ENCODE measurements around the gene UCP3. TPM values are rescaled to one million over a fixed set of nuclear protein-coding genes. Genes with fewer than 3 reads are reported as not detected.

UCP3 gene
- total RNA-seq, 1 donor = 1.7 TPM

DNA sequence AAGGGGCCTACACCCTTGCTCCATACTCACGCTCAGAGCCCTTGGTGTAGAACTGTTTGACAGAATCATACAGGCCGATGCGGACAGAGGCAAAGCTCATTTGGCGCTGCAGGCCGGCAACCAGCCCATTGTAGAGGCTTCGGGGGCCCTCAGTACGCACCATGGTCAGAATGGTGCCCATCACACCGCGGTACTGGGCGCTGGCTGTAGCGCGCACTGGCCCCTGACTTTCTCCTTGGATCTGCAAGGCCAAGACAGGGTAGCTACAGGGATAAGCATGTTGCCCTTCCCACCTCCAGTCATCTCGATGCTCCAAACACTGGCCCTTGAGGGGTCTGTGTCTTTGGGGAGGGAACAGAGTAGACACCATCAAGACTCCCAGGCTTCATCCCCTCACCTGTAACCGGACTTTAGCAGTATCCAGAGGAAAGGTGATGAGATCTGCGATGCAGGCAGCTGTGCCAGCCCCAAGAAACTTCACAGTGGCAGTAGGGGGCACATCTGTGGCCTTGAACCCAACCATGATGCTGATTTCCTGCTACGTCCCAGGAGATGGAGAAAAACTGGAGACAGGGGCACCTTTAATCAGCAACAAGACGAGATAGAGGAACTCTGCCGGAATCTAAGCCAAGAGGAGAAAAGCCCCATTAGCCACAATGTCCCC, 30.9 kb downstream of the UCP3 start:
- no peak overlapping the region for H3K4me3 ChIP-seq (ENCODE audit: low read depth, low read length)
- TF ChIP-seq, protein P1, sequence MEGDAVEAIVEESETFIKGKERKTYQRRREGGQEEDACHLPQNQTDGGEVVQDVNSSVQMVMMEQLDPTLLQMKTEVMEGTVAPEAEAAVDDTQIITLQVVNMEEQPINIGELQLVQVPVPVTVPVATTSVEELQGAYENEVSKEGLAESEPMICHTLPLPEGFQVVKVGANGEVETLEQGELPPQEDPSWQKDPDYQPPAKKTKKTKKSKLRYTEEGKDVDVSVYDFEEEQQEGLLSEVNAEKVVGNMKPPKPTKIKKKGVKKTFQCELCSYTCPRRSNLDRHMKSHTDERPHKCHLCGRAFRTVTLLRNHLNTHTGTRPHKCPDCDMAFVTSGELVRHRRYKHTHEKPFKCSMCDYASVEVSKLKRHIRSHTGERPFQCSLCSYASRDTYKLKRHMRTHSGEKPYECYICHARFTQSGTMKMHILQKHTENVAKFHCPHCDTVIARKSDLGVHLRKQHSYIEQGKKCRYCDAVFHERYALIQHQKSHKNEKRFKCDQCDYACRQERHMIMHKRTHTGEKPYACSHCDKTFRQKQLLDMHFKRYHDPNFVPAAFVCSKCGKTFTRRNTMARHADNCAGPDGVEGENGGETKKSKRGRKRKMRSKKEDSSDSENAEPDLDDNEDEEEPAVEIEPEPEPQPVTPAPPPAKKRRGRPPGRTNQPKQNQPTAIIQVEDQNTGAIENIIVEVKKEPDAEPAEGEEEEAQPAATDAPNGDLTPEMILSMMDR (IDR thresholded peaks at IDR 0.05; ENCODE audit: insufficient read depth, low read depth, low read length) = no peak
- no peak for DNase-seq (ENCODE audit: low read depth)

- DNase-seq (ENCODE audit: low read depth) = no peak
- TF ChIP-seq, protein P1 (IDR thresholded peaks at IDR 0.05; ENCODE audit: insufficient read depth, low read depth, low read length) = no peak
- no peak overlapping the region for H3K4me3 ChIP-seq (ENCODE audit: low read depth, low read length)
Observed at GRCh38 chr11:73976451-73977151, 32.3 kb downstream of the UCP3 start.

GRCh38 chr11:73975479-73975757, 33.5 kb downstream of the UCP3 start:
- H3K4me3 ChIP-seq (ENCODE audit: low read depth, low read length) = no peak overlapping the region
- DNase-seq (ENCODE audit: low read depth) = no peak
- TF ChIP-seq, protein P1 (IDR thresholded peaks at IDR 0.05; ENCODE audit: insufficient read depth, low read depth, low read length) = no peak

GRCh38 chr11:73974604-73975478, 34.0 kb downstream of the UCP3 start:
- TF ChIP-seq, protein P1 (IDR thresholded peaks at IDR 0.05; ENCODE audit: insufficient read depth, low read depth, low read length) = no peak
- H3K4me3 ChIP-seq (ENCODE audit: low read depth, low read length) = no peak overlapping the region
- DNase-seq (ENCODE audit: low read depth) = no peak

DNA sequence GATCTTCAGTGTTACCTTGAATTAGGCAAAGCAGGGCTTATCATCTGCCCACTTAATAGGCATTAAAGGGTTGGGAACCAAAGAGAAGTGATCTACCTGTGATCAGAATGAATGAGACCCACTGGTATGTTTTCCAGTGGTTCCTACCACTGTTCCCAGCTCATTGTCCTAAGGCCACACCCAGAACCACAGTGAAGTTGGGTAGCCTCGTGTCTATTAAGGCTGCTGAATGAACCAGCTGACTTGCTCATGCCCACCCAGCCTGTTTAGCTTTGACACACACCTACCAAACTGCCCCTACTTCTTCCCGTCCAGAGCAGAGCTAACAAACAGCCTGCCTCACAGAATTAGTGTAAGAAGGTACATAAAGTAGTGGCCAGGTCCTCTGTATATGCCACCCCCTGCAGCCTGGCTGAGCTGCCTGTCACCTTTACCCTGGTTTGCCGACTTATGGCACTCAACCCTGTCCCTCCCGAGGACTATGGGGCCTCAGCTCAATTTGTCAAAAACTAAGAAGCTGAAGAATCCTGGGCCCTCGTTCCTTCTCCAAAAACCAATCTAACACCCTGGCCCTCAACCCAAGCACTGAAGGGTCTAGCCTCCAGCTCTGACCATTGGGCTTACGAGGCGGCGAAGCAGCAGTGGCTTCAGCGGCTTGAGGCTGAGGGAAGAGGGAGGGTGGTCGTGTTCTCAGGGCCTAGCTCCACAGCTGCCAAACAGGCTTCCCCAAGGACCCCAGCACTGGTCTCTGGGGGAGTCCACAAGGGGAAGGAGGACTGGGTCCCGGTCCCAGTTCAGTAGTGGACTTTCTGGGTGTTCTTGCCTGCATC, 36.0 kb downstream of the UCP3 start:
- TF ChIP-seq, protein P1 (IDR thresholded peaks at IDR 0.05; ENCODE audit: insufficient read depth, low read depth, low read length) = no peak
- no peak for DNase-seq (ENCODE audit: low read depth)
- H3K4me3 ChIP-seq (ENCODE audit: low read depth, low read length) = no peak overlapping the region

DNA sequence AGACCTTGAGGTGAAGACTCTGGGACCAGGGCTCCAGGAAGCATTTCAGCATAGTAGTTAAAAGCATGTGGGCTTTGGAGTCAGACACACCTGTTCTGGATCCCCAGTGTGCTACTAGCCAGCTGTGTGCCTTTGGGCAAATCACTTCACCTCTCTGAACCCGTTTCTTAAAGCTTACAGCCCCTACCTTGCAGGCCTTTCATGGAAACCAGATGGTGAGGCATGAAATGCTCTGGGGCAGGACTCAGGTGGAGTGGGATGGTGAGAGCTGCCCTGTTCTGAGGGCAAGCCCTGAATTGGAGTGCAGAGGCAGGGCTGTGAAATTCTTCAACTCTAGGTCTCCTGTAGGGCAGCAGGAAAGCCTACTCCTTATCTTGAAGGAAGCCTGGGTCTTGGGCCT, 36.7 kb downstream of the UCP3 start:
- DNase-seq (ENCODE audit: low read depth) = no peak
- TF ChIP-seq, protein P1 (IDR thresholded peaks at IDR 0.05; ENCODE audit: insufficient read depth, low read depth, low read length) = no peak
- H3K4me3 ChIP-seq (ENCODE audit: low read depth, low read length) = no peak overlapping the region
